SK-N-SH (cell line): ENCODE measurements around the gene ATRN. TPM values are rescaled to one million over a fixed set of nuclear protein-coding genes. Genes with fewer than 3 reads are reported as not detected.

Experiments
- CTCF ChIA-PET: fragments of 300-600, 350-600 bp; formaldehyde crosslinking; extraction: SDS; loops from one replicate; lab custom pipeline; 2021; lab: Yijun Ruan, JAX
- POLR2A ChIA-PET: fragments of 350-600 bp; sonication (Branson Sonifier 250); formaldehyde crosslinking; extraction: SDS; loops from one replicate; lab custom pipeline; 2020; ENCODE audit warnings: antibody characterized with exemption, inconsistent platforms; lab: Yijun Ruan, JAX
- DNase-seq: peaks from one replicate; pipeline ENCODE4 v3.0.0; 2012
- H2AFZ ChIP-seq: fragments of 200-600 bp; sonication (generic); 2 replicates; pipeline ENCODE4 v1.8.1; 2016; ENCODE audit warnings: antibody characterized with exemption, mild to moderate bottlenecking, low read depth
- H3F3A ChIP-seq: fragments of 200-600 bp; sonication (generic); replicated peaks from 2 replicates; pipeline ENCODE3; 2016; ENCODE audit warnings: antibody characterized with exemption, mild to moderate bottlenecking; ENCODE audit not compliant: insufficient read depth
- H3K27ac ChIP-seq, 2 experiments: fragments of 200-500 bp in 1 of 2; fragments of 200-600 bp in 1 of 2; sonication (Bioruptor generic) in 1 of 2; sonication (generic), shearing (Covaris generic) in 1 of 2; 2 replicates each; pipeline versions ENCODE4 v1.5.1 to v1.6.1; 2014 to 2016; ENCODE audit warnings: low read depth in 2 of 2, inconsistent platforms in 1 of 2, low read length in 1 of 2, mild to moderate bottlenecking in 1 of 2, mixed read lengths in 1 of 2
- H3K27me3 ChIP-seq: fragments of 200-600 bp; sonication (generic), shearing (Covaris generic); 2 replicates; pipeline ENCODE4 v1.6.1; 2016; ENCODE audit warnings: mixed run types; ENCODE audit not compliant: insufficient read depth
- H3K36me3 ChIP-seq, 2 experiments: fragments of 200-500 bp in 1 of 2; fragments of 200-600 bp in 1 of 2; sonication (Bioruptor generic) in 1 of 2; sonication (generic) in 1 of 2; replicated peaks in 1 of 2; 2 replicates each; pipeline versions ENCODE3 to v1.5.1; 2014 to 2016; ENCODE audit warnings: low read length in 1 of 2, mild to moderate bottlenecking in 1 of 2; ENCODE audit not compliant: insufficient read depth in 2 of 2, control insufficient read depth in 1 of 2
- H3K4me1 ChIP-seq, 2 experiments: fragments of 200-500 bp in 1 of 2; fragments of 200-600 bp in 1 of 2; sonication (Bioruptor generic) in 1 of 2; sonication (generic), shearing (Covaris generic) in 1 of 2; 2 replicates each; pipeline versions ENCODE4 v1.5.1 to v1.6.1; 2014 to 2016; ENCODE audit warnings: low read depth in 1 of 2, low read length in 1 of 2, mixed run types in 1 of 2; ENCODE audit not compliant: insufficient read depth in 2 of 2, control insufficient read depth in 1 of 2
- H3K4me2 ChIP-seq: fragments of 200-600 bp; sonication (generic), shearing (Covaris generic); 2 replicates; pipeline ENCODE4 v1.6.1; 2017; ENCODE audit warnings: mixed run types
- H3K4me3 ChIP-seq, 2 experiments: fragments of 200-500 bp in 1 of 2; fragments of 200-600 bp in 1 of 2; sonication (Bioruptor generic) in 1 of 2; sonication (generic), shearing (Covaris generic) in 1 of 2; 2 replicates each; pipeline versions ENCODE4 v1.5.1 to v1.8.1; 2014 to 2016; ENCODE audit warnings: low read depth in 2 of 2, inconsistent platforms in 1 of 2, low read length in 1 of 2, mild to moderate bottlenecking in 1 of 2, mixed read lengths in 1 of 2, moderate library complexity in 1 of 2
- H3K79me2 ChIP-seq: fragments of 200-600 bp; sonication (generic); 2 replicates; pipeline ENCODE4 v1.8.1; 2017; ENCODE audit warnings: mild to moderate bottlenecking; ENCODE audit not compliant: insufficient read depth
- H3K9ac ChIP-seq: fragments of 200-600 bp; sonication (generic); 2 replicates; pipeline ENCODE4 v1.6.1; 2017; ENCODE audit warnings: mixed run types
- H3K9me2 ChIP-seq: fragments of 200-600 bp; sonication (generic); 2 replicates; pipeline ENCODE4 v1.6.1; 2017; ENCODE audit warnings: mixed run types
- H3K9me3 ChIP-seq: fragments of 200-600 bp; sonication (generic); 2 replicates; pipeline ENCODE4 v1.6.1; 2017; ENCODE audit warnings: mixed run types, mild to moderate bottlenecking, moderate library complexity
- H4K20me1 ChIP-seq: fragments of 200-600 bp; sonication (generic); 2 replicates; pipeline ENCODE4 v1.6.1; 2017; ENCODE audit warnings: mild to moderate bottlenecking, mixed run types; ENCODE audit not compliant: insufficient read depth
- CHD2 ChIP-seq: fragments of 150-350 bp; IDR thresholded peaks from 2 replicates; pipeline ENCODE4 v1.6.1; 2018; ENCODE audit warnings: low read length; ENCODE audit not compliant: partially characterized antibody
- EP300 ChIP-seq, 2 experiments: IDR thresholded peaks; 2 replicates each; pipeline versions ENCODE4 v1.4.0 to v1.6.1; 2012; ENCODE audit warnings: borderline replicate concordance in 1 of 2, low read depth in 1 of 2, low read length in 1 of 2
- GABPA ChIP-seq: IDR thresholded peaks from 2 replicates; pipeline ENCODE4 v1.4.0; 2012; ENCODE audit warnings: low read depth, mild to moderate bottlenecking
- GATA2 ChIP-seq: sonication (generic); formaldehyde crosslinking; IDR thresholded peaks from 2 replicates; pipeline ENCODE4 v1.5.0; 2020; ENCODE audit warnings: mild to moderate bottlenecking, missing genetic modification reagents
- JUND ChIP-seq: IDR thresholded peaks from 2 replicates; pipeline ENCODE4 v1.4.0; 2012
- MEF2A ChIP-seq: IDR thresholded peaks from 2 replicates; pipeline ENCODE4 v1.4.0; 2012; ENCODE audit warnings: low read depth, borderline replicate concordance
- MXI1 ChIP-seq: IDR thresholded peaks from 2 replicates; pipeline ENCODE4 v1.6.1; 2012; ENCODE audit warnings: mild to moderate bottlenecking, low read depth, low read length, improper control_type of control experiment
- NRF1 ChIP-seq: IDR thresholded peaks from 2 replicates; pipeline ENCODE4 v1.6.1; 2012; ENCODE audit warnings: low read depth, mild to moderate bottlenecking, low read length
- RXRA ChIP-seq: IDR thresholded peaks from 2 replicates; pipeline ENCODE4 v1.4.0; 2012; ENCODE audit warnings: low read depth, mild to moderate bottlenecking, borderline replicate concordance
- SIN3A ChIP-seq: IDR thresholded peaks from 2 replicates; pipeline ENCODE4 v1.6.1; 2012; ENCODE audit warnings: low read depth, mild to moderate bottlenecking, low read length, moderate library complexity, borderline replicate concordance
- SMC3 ChIP-seq: IDR thresholded peaks from 2 replicates; pipeline ENCODE4 v1.6.1; 2012; ENCODE audit warnings: low read depth, low read length, improper control_type of control experiment
- TAF1 ChIP-seq: IDR thresholded peaks from 2 replicates; pipeline ENCODE4 v1.6.1; 2012; ENCODE audit warnings: low read depth, mild to moderate bottlenecking, low read length, moderate library complexity, borderline replicate concordance
- TCF12 ChIP-seq: IDR thresholded peaks from 2 replicates; pipeline ENCODE4 v1.4.0; 2012
- USF2 ChIP-seq: fragments of 150-350 bp; IDR thresholded peaks from 2 replicates; pipeline ENCODE4 v1.6.1; 2017; ENCODE audit warnings: antibody characterized with exemption, low read length, low read depth, borderline replicate concordance
- YY1 ChIP-seq: IDR thresholded peaks from 2 replicates; pipeline ENCODE4 v1.4.0; 2012; ENCODE audit warnings: low read depth, mild to moderate bottlenecking
- WGBS: methylation state at CpG from one replicate; pipeline ENCODE4 v1.1.6; 2017; ENCODE audit warnings: low lambda C conversion rate; 5-methylcytosine and 5-hydroxymethylcytosine counted together
- polyA plus RNA-seq, 3 experiments: library from polyadenylated mRNA; depleted of rRNA; stranded (reverse); fragments of >200 nt; gene quantifications; 2 replicates each; pipeline ENCODE4 v1.2.3, GENCODE V29; 2012
- small RNA-seq, 7 experiments: library from RNA; depleted of rRNA; stranded (forward); fragments of <200 nt; gene quantifications; one replicate each; pipeline ENCODE3, GENCODE V24; 2012

The ATRN gene
- polyA plus RNA-seq, 1 of the 3 experiments (the other 2 are of a cell fraction): 33.8 TPM

- no peaks in the 10 kb centered on the region for H3K4me1 ChIP-seq
- H3K4me2 ChIP-seq: no peak overlapping the region
- H3K4me3 ChIP-seq: no peak overlapping the region
- 60% methylated on average over 5 of the region's 16 CpGs for WGBS
- no peak overlapping the region for H3K9ac ChIP-seq
- H3K9me3 ChIP-seq: no peaks in the 10 kb centered on the region
- CTCF ChIA-PET: interaction anchor here (0.7 to 5.8 kb wide), 7 partner anchors 8 to 136 kb away, joined by 3 to 58 read pairs (median 3); no protein-coding TSS in a partner anchor
- no peaks in the 10 kb centered on the region for H3K79me2 ChIP-seq
- H3K36me3 ChIP-seq: no peaks in the 10 kb centered on the region
- TF ChIP-seq JUND (no peak), MXI1 (no peak), YY1 (no peak), SMC3 (no peak), EP300 (IDR thresholded peaks at IDR 0.05; ENCODE audit: borderline replicate concordance in 1 of 2, low read depth in 1 of 2, low read length in 1 of 2) (no peak), TCF12 (no peak), GATA2 (CRISPR knock-in tag) (no peak), MEF2A (no peak), GABPA (no peak), SIN3A (no peak), USF2 (no peak), TAF1 (no peak), RXRA (no peak), CHD2 (no peak), NRF1 (no peak)
- TF ChIP-seq, all 33 proteins: peak for 0
- H3K27me3 ChIP-seq: no peaks in the 10 kb centered on the region
- no peak overlapping the region for H2AFZ ChIP-seq
- no peaks in the 10 kb centered on the region for H3F3A ChIP-seq
- no peaks in the 10 kb centered on the region for H3K9me2 ChIP-seq
- no peak for DNase-seq
- POLR2A ChIA-PET: no interaction called here
- H3K27ac ChIP-seq: no peak overlapping the region
- H4K20me1 ChIP-seq: no peaks in the 10 kb centered on the region
Measured at GRCh38 chr20:3699037-3699436, 228.2 kb downstream of the ATRN start.

Small RNAs within 50 kb of the gene (small RNA-seq; reads per million reads assigned to genes)
- gene AL353193.1: 0 reads per million in 7 experiments

Other genes with a start within 250 kb of the ATRN start
- 1.6 and 2.7 TPM in 2 replicates for gene SLC4A11, start 231.8 kb upstream of the ATRN start, polyA plus RNA-seq (2012; rRNA removed)
- 5.5 and 7.9 TPM in 2 replicates for gene DNAAF9, start 63.3 kb upstream of the ATRN start, polyA plus RNA-seq (2012; rRNA removed)
- gene GFRA4, start 192.4 kb downstream of the ATRN start, polyA plus RNA-seq (2012; rRNA removed): not detected in 2 replicates
- 4.8 and 5.0 TPM in 2 replicates for gene ADAM33, start 211.0 kb downstream of the ATRN start, polyA plus RNA-seq (2012; rRNA removed)
- gene SIGLEC1, start 241.6 kb downstream of the ATRN start, polyA plus RNA-seq (2012; rRNA removed): not detected in 2 replicates